ENCODE results near the gene BICDL1. TPM values are rescaled to one million over a fixed set of nuclear protein-coding genes. Genes with fewer than 3 reads are reported as not detected.
A peak's percentile ranks its signal among the peaks of the same experiment; 100 is the strongest.

BICDL1 gene
- total and polyA plus RNA-seq, 3 donors from 2014 or later, result 41.4 to 131 (median 78.3) TPM

DNA sequence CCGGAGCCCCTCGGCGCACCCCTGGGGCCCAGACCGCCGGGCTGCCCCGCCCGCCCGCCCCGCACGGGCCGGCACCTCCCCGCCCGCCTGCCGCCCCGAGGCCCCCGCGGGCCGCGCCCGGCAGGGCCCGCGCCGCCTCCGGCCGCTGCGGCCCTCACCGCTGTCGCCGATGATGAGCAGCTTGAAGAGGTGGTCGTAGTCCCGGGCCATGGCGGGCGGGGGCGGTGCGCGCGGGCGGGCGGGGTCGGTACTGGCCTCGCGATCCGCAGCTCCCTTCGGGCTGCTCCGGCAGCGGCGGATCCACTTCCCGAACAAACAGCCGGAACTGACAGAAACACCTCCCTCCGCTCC is 127.4 kb downstream of the BICDL1 start, which contains the start of gene RAB35:
TSS of gene RAB35 (minus strand) at position 313 of the 351 bp plus-strand sequence. CDS start at position 210, 103 bp downstream.
- H3K9me3 ChIP-seq, result no peaks in the 10 kb centered on the region
- intact Hi-C loops (cut with DNase I; ENCODE audit: low total_unique reads), result no loop called here
- H3K27me3 ChIP-seq, result no peaks in the 10 kb centered on the region
- no peak for DNase-seq
- H3K27ac ChIP-seq, result peak within 1 kb of the TSS; percentile 79 to 91
- WGBS, 2 donors, result 1% methylated on average over 21 of the region's 50 CpGs; no CpG with 5 or more reads in 1 of the 2 donors
- H3K4me3 ChIP-seq, result peak within 1 kb of the TSS; percentile 70 to 74
- H3K36me3 ChIP-seq (ENCODE audit: low read depth, missing control alignments), result no peaks in the 10 kb centered on the region
- TF ChIP-seq, protein P1, sequence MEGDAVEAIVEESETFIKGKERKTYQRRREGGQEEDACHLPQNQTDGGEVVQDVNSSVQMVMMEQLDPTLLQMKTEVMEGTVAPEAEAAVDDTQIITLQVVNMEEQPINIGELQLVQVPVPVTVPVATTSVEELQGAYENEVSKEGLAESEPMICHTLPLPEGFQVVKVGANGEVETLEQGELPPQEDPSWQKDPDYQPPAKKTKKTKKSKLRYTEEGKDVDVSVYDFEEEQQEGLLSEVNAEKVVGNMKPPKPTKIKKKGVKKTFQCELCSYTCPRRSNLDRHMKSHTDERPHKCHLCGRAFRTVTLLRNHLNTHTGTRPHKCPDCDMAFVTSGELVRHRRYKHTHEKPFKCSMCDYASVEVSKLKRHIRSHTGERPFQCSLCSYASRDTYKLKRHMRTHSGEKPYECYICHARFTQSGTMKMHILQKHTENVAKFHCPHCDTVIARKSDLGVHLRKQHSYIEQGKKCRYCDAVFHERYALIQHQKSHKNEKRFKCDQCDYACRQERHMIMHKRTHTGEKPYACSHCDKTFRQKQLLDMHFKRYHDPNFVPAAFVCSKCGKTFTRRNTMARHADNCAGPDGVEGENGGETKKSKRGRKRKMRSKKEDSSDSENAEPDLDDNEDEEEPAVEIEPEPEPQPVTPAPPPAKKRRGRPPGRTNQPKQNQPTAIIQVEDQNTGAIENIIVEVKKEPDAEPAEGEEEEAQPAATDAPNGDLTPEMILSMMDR (IDR thresholded peaks at IDR 0.05), result no peak
- TF ChIP-seq POLR2A (IDR thresholded peaks at IDR 0.05), result no peak
- peaks cover 29% of the 10 kb centered on the region for H3K4me1 ChIP-seq

DNA sequence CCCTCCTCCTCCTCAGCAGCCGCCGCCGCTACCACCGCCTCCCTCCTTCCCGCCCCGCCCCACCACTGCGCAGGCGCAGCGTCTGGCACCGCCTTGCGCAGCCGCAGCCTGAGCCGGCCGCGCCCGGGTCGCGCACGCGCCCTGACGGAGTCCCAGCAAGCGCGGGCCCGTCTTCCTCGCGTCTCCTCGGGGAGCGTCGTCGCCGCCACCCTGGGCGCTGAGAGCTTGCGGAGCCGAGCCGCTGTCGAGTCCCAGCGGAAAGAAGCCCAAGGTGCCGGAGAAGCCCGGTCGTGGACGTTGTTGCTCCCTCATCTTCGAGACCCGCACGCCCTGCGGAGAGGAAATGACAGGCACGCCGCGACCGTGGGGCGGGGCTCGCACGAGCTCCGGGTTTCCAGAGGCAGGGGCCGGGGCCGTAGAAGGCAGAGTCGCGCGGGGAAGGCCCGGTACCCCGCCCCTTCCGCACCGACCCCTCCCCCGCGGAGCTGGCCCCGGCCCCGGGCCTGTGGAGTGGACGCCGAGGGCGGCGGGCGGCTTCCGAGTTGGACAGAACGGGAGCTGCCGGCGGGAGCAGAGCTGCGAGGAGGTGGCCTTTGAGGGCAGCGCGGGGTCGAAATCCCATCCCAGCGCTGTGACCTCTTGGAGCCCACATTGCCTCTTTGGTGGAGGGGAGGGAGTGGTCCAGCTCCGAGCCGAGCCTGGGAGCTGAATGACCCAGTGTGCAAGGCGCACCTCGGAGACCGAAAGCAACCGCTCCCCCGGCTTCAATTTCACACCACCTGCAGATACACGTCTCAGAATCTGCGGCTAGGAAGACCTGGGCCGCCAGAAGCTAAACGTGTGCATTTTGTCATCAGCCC is 128.0 kb downstream of the BICDL1 start:
- no peaks in the 10 kb centered on the region for H3K9me3 ChIP-seq
- intact Hi-C loops (cut with DNase I; ENCODE audit: low total_unique reads), result no loop called here
- H3K4me1 ChIP-seq, result peaks cover 29% of the 10 kb centered on the region
- TF ChIP-seq, protein P1 (IDR thresholded peaks at IDR 0.05), result no peak
- peak; percentile 48 for TF ChIP-seq POLR2A (IDR thresholded peaks at IDR 0.05)
- H3K4me3 ChIP-seq, result peak overlapping the region; percentile 70 to 74
- peak; percentile 94 for DNase-seq
- H3K27ac ChIP-seq, result peak overlapping the region; percentile 79 to 91
- 0 to 1% methylated on average over 13 to 57 of the region's 91 CpGs for WGBS, 2 donors
- no peaks in the 10 kb centered on the region for H3K27me3 ChIP-seq
- no peaks in the 10 kb centered on the region for H3K36me3 ChIP-seq (ENCODE audit: low read depth, missing control alignments)

- peaks cover 29% of the 10 kb centered on the region for H3K4me1 ChIP-seq
- DNase-seq, result no peak
- 19 to 24% methylated on average over 7 of the region's 7 CpGs for WGBS, 2 donors
- TF ChIP-seq POLR2A (IDR thresholded peaks at IDR 0.05), result no peak
- TF ChIP-seq, protein P1 (IDR thresholded peaks at IDR 0.05), result no peak
- H3K27me3 ChIP-seq, result no peaks in the 10 kb centered on the region
- peak overlapping the region; percentile 70 to 74 for H3K4me3 ChIP-seq
- H3K27ac ChIP-seq, result no peak overlapping the region
- H3K36me3 ChIP-seq (ENCODE audit: low read depth, missing control alignments), result no peaks in the 10 kb centered on the region
- intact Hi-C loops (cut with DNase I; ENCODE audit: low total_unique reads), result no loop called here
- H3K9me3 ChIP-seq, result no peaks in the 10 kb centered on the region
Observed at GRCh38 chr12:120117961-120118320, 128.9 kb downstream of the BICDL1 start.

GRCh38 chr12:120118321-120119061 is 129.5 kb downstream of the BICDL1 start:
- H3K9me3 ChIP-seq, result no peaks in the 10 kb centered on the region
- H3K27me3 ChIP-seq, result no peaks in the 10 kb centered on the region
- intact Hi-C loops (cut with DNase I; ENCODE audit: low total_unique reads), result no loop called here
- H3K27ac ChIP-seq, result no peak overlapping the region
- no peak for DNase-seq
- no peaks in the 10 kb centered on the region for H3K36me3 ChIP-seq (ENCODE audit: low read depth, missing control alignments)
- WGBS, 2 donors, result 26 to 39% methylated on average over 11 of the region's 11 CpGs
- no peak for TF ChIP-seq POLR2A (IDR thresholded peaks at IDR 0.05)
- TF ChIP-seq, protein P1 (IDR thresholded peaks at IDR 0.05), result no peak
- no peak overlapping the region for H3K4me3 ChIP-seq
- H3K4me1 ChIP-seq, result peaks cover 29% of the 10 kb centered on the region

Measured in testis (tissue), 3 donors.